Hepatocyte (in vitro differentiated cells): ENCODE measurements around the gene RASA3. TPM values are rescaled to one million over a fixed set of nuclear protein-coding genes. Genes with fewer than 3 reads are reported as not detected.

Experiments
- DNase-seq: peaks from one replicate; pipeline ENCODE4 v3.0.0-alpha.2; 2016; ENCODE audit warnings: low spot score
- H2AFZ ChIP-seq: fragments of 200-600 bp; sonication (generic); 2 replicates; pipeline ENCODE4 v1.6.0; 2016; ENCODE audit warnings: antibody characterized with exemption, mild to moderate bottlenecking
- H3K27ac ChIP-seq: fragments of 200-600 bp; sonication (generic); 2 replicates; pipeline ENCODE4 v1.5.1; 2016; ENCODE audit warnings: mild to moderate bottlenecking
- H3K27me3 ChIP-seq: fragments of 200-600 bp; sonication (generic); 2 replicates; pipeline ENCODE4 v1.6.1; 2016
- H3K36me3 ChIP-seq: fragments of 200-600 bp; sonication (generic); replicated peaks from 2 replicates; pipeline ENCODE4 v1.5.1; 2016; ENCODE audit warnings: low read depth; ENCODE audit not compliant: insufficient read depth
- H3K4me1 ChIP-seq: fragments of 200-600 bp; sonication (generic); 2 replicates; pipeline ENCODE4 v1.5.1; 2016; ENCODE audit warnings: mild to moderate bottlenecking, moderate library complexity; ENCODE audit not compliant: insufficient read depth
- H3K4me2 ChIP-seq: fragments of 200-600 bp; sonication (generic); 2 replicates; pipeline ENCODE4 v1.6.0; 2016
- H3K4me3 ChIP-seq: fragments of 200-600 bp; sonication (generic); 2 replicates; pipeline ENCODE4 v1.5.1; 2016; ENCODE audit warnings: mild to moderate bottlenecking
- H3K79me2 ChIP-seq: fragments of 200-600 bp; sonication (generic); 2 replicates; pipeline ENCODE4 v1.6.0; 2017; ENCODE audit warnings: mild to moderate bottlenecking
- H3K9me2 ChIP-seq: fragments of 200-600 bp; sonication (generic); replicated peaks from 2 replicates; pipeline ENCODE4 v1.6.0; 2017; ENCODE audit warnings: mild to moderate bottlenecking; ENCODE audit not compliant: insufficient read depth
- H3K9me3 ChIP-seq: fragments of 200-600 bp; sonication (generic); 2 replicates; pipeline ENCODE4 v1.5.1; 2016; ENCODE audit warnings: low read depth, mild to moderate bottlenecking
- H4K20me1 ChIP-seq: fragments of 200-600 bp; sonication (generic); 2 replicates; pipeline ENCODE4 v1.6.0; 2016; ENCODE audit warnings: mild to moderate bottlenecking; ENCODE audit not compliant: insufficient read depth, poor library complexity, severe bottlenecking
- CTCF ChIP-seq: fragments of 200-600 bp; sonication (generic); IDR thresholded peaks from 2 replicates; pipeline ENCODE4 v1.5.1; 2016; ENCODE audit warnings: antibody characterized with exemption, mild to moderate bottlenecking; ENCODE audit not compliant: poor library complexity
- EZH2 ChIP-seq: fragments of 200-600 bp; sonication (generic); IDR thresholded peaks from 2 replicates; pipeline ENCODE4 v1.6.1; 2016; ENCODE audit warnings: antibody characterized with exemption, mild to moderate bottlenecking, borderline replicate concordance
- EZH2phosphoT487 ChIP-seq: fragments of 200-600 bp; sonication (generic); IDR thresholded peaks from one replicate; pipeline ENCODE4 v1.6.1; 2018; ENCODE audit warnings: antibody characterized with exemption, mild to moderate bottlenecking, low read depth, moderate library complexity; ENCODE audit not compliant: unreplicated experiment, severe bottlenecking
- whole genome bisulfite sequencing: methylation state at CpG from one replicate; pipeline ENCODE4 v1.1.6; 2016; ENCODE audit warnings: low lambda C conversion rate; ENCODE audit errors: missing lambda C conversion rate; 5-methylcytosine and 5-hydroxymethylcytosine counted together
- polyA plus RNA-seq: library from polyadenylated mRNA; unstranded; fragments of >200 nt; fragmentation: Nextera tagmentation; extraction: Ambion mirVana; gene quantifications from 2 replicates; pipeline ENCODE4 v1.2.1, GENCODE V29; 2016
- total RNA-seq: library from RNA; depleted of rRNA; stranded (reverse); fragments of >200 nt; gene quantifications from 2 replicates; pipeline ENCODE4 v1.2.3, GENCODE V29; 2014

The RASA3 gene
- total and polyA plus RNA-seq, 2 experiments from 2014 or later = 5.6 to 6.1 TPM

- no peaks in the 10 kb centered on the region for H3K4me1 ChIP-seq
- WGBS = 90% methylated on average over 28 of the region's 28 CpGs
- peaks cover 2% of the 10 kb centered on the region for H3K79me2 ChIP-seq
- H4K20me1 ChIP-seq = no peaks in the 10 kb centered on the region
- H3K27ac ChIP-seq = no peak overlapping the region
- H3K9me2 ChIP-seq = no peaks in the 10 kb centered on the region
- no peak overlapping the region for H3K4me3 ChIP-seq
- H3K27me3 ChIP-seq = no peaks in the 10 kb centered on the region
- H3K4me2 ChIP-seq = no peak overlapping the region
- H2AFZ ChIP-seq = no peak overlapping the region
- no peaks in the 10 kb centered on the region for H3K36me3 ChIP-seq
- H3K9me3 ChIP-seq = no peaks in the 10 kb centered on the region
- no peak for TF ChIP-seq CTCF
- no peak for TF ChIP-seq EZH2phosphoT487
- TF ChIP-seq EZH2 = no peak
- no peak for DNase-seq
Measured at GRCh38 chr13:114056205-114057013, 76.0 kb downstream of the RASA3 start.

DNA sequence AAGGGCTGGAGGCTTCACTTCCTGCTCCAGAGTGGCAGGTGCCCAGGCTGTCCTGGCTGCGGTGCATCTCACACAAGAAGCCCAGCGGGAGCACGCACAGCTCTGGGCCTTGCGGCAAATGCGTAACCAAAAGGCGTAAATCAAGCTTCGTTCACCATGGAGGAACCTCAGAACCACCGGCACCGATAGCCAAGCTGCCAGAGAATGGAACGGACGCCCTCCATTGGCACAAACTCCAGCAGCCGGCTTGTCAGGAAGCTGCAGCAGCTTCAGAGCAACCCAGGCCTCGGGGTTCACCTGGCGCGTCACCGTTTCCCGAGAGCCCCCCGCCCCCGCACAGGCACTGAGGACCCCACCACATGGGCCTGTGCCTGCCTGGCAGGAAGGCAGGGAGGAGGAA lies 76.7 kb downstream of the RASA3 start:
- Histone ChIP-seq H2AFZ (no peak overlapping the region), H3K9me2 (no peaks in the 10 kb centered on the region), H3K4me3 (no peak overlapping the region), H3K4me2 (no peak overlapping the region), H3K4me1 (no peaks in the 10 kb centered on the region), H3K36me3 (no peaks in the 10 kb centered on the region), H3K27me3 (no peaks in the 10 kb centered on the region), H3K9me3 (no peaks in the 10 kb centered on the region), H3K27ac (no peak overlapping the region), H4K20me1 (no peaks in the 10 kb centered on the region), H3K79me2 (peaks cover 2% of the 10 kb centered on the region)
- DNase-seq = no peak
- no peak for TF ChIP-seq EZH2
- TF ChIP-seq CTCF = no peak
- TF ChIP-seq EZH2phosphoT487 = no peak
- WGBS = 97% methylated on average over 18 of the region's 19 CpGs

- H3K36me3 ChIP-seq = no peaks in the 10 kb centered on the region
- peaks cover 2% of the 10 kb centered on the region for H3K79me2 ChIP-seq
- TF ChIP-seq CTCF = no peak
- no peak for TF ChIP-seq EZH2
- TF ChIP-seq EZH2phosphoT487 = no peak
- no peaks in the 10 kb centered on the region for H4K20me1 ChIP-seq
- no peaks in the 10 kb centered on the region for H3K4me1 ChIP-seq
- no peak overlapping the region for H3K27ac ChIP-seq
- no peak for DNase-seq
- no peak overlapping the region for H2AFZ ChIP-seq
- no peak overlapping the region for H3K4me3 ChIP-seq
- 93% methylated on average over 24 of the region's 24 CpGs for WGBS
- H3K9me2 ChIP-seq = no peaks in the 10 kb centered on the region
- H3K9me3 ChIP-seq = no peaks in the 10 kb centered on the region
- H3K27me3 ChIP-seq = no peaks in the 10 kb centered on the region
- H3K4me2 ChIP-seq = no peak overlapping the region
Measured at GRCh38 chr13:114054830-114055439, 77.5 kb downstream of the RASA3 start.
